Cardiac fibroblast (primary cell): ENCODE measurements around the gene C20orf204.

Experiments
- DNase-seq, 2 donors: peaks; one replicate each; pipeline versions ENCODE4 v3.0.0 to v3.0.0-alpha.2; 2010; ENCODE audit warnings: low read depth in 2 of 2
- H3K4me3 ChIP-seq, 2 donors: replicated peaks in 1 of 2; 1 replicate in 1 of 2; 2 replicates in 1 of 2; pipeline ENCODE4 v1.5.1; 2011; ENCODE audit warnings: low read depth in 2 of 2, low read length in 2 of 2, mild to moderate bottlenecking in 2 of 2, moderate library complexity in 1 of 2
- TF ChIP-seq, protein P1 (sequence below): IDR thresholded peaks from one replicate; pipeline ENCODE4 v1.5.1; 2011; ENCODE audit warnings: low read depth, mild to moderate bottlenecking, low read length, inconsistent platforms

Gene C20orf204

DNA sequence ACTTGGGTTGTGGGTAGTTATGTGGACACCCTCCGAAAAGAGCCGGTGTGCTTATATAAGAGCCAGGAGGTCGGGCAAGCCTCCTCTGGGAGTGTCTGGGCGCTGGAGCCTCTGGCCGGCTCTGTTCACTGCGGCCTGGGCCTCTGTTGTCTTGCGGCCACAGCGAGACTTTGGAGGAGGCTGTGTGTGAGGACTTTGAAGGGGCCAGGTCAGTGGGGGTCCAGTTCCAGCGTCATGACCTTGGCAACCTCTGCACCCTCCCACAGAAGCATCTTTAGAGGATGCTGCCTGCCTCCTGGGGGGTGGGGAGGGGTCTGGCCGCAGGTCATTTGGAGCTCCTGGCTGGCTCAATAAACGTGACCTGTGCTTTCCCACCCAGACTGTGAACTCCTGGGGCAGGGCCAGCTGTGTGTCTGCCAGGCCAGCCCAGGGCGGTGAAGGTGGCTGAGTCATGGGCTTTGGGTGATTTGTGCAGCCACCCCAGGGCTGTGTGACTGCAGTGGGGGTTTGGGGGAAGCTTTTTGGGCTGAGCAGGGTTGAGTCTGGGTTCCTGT, 28.2 kb downstream of the C20orf204 start:
- TF ChIP-seq, protein P1, sequence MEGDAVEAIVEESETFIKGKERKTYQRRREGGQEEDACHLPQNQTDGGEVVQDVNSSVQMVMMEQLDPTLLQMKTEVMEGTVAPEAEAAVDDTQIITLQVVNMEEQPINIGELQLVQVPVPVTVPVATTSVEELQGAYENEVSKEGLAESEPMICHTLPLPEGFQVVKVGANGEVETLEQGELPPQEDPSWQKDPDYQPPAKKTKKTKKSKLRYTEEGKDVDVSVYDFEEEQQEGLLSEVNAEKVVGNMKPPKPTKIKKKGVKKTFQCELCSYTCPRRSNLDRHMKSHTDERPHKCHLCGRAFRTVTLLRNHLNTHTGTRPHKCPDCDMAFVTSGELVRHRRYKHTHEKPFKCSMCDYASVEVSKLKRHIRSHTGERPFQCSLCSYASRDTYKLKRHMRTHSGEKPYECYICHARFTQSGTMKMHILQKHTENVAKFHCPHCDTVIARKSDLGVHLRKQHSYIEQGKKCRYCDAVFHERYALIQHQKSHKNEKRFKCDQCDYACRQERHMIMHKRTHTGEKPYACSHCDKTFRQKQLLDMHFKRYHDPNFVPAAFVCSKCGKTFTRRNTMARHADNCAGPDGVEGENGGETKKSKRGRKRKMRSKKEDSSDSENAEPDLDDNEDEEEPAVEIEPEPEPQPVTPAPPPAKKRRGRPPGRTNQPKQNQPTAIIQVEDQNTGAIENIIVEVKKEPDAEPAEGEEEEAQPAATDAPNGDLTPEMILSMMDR, result no peak
- DNase-seq, result peak in 1 of 2 donors; percentile 64
- peak overlapping the region; percentile 84 to 96 for H3K4me3 ChIP-seq

DNA sequence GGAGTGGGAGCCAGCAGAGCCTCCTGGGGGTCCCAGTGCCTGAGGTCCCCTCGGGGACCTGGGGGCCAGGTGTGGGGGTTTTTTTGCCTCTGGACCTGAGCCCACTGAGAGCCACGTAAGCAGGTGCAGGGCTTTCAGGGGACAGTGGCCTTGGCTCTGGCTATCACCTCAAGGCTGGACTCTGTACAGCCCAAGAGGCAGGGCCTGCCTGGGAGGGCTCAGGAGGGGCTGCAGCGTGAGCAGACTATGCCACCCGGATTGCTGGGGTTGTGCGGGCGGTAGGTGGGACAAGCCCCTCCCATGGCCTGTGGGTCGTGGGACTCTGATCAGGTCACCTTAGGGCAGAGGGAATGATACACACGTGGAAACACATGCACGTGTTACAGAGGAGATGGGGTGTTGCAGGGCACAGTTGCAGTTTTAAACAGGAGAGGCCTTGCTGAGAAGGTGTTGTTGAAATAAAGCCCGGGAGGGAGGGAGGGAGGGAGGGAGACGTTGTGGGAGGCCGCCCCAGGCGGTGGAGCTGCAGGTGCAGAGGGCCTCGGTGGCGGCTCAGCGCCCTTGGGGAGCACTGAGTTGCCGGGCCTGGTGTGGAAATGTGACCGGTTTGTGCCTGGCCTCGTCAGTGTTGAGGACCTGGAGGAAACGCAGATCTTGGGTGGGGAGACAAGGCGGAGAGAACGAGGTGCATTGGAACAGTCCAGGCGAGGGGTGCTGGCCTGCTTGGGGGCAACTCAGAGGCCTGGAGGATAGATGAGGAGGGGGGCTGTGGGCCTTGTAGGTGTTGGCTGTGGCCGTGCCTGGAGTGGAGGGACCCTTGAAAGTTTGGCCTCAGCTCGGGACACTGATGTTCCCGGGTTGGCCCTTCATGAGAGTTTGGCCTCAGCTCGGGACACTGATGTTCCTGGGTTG, 29.3 kb downstream of the C20orf204 start:
- TF ChIP-seq, protein P1, result no peak
- DNase-seq, result no peak
- H3K4me3 ChIP-seq, result no peak overlapping the region

DNA sequence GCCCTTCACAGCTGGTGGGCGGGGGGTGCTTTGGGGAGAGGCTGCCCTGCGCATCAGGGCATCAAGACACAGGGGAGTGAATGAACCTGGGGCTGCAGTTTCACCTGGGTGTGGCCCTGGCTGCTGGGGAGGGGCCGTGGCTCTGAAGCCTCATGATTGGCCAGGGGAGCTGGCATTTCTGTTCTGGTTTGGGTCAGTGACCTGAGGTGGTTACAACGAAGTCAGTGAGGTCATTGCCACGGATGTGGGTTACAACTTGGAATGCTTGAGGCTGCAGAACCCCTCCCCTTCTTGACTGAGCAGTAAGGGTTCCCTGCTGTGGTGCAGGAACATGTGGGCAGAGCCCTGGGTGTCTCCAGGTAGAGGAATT, 30.0 kb downstream of the C20orf204 start:
- no peak overlapping the region for H3K4me3 ChIP-seq
- DNase-seq, result peak; percentile 70 to 80
- TF ChIP-seq, protein P1, result no peak

DNA sequence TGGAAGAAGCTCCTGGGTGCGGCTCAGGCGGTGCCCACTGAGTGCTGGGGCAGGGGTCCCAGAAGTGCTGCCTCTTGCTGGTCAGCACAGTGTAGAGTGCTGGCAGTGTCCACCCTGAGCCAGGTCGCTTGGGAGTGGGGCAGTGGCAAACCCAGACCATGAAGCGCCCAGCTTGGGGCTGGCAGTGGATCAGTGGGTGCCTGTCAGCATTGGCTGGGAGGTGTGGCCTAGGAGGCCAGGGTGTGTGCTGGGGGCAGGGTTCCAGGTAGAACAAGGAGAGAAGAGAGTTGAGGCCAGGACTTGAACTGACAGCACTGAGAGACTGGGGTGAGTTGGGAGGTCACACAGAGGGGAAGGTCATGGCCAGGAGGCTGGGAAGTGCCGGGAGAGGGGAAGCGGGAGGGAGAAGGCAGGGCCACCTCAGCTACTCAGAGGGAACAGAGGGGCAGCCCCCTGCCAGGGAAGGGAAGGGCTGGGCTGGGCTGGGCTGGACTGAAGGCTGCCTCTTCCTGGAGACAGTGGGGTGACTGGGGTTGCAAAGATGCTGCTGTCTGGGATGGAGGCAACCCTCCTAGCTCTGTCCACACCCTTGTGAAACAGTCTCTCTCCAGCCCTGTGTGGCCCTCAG, 31.1 kb downstream of the C20orf204 start:
- no peak overlapping the region for H3K4me3 ChIP-seq
- DNase-seq, result no peak
- TF ChIP-seq, protein P1, result no peak

DNA sequence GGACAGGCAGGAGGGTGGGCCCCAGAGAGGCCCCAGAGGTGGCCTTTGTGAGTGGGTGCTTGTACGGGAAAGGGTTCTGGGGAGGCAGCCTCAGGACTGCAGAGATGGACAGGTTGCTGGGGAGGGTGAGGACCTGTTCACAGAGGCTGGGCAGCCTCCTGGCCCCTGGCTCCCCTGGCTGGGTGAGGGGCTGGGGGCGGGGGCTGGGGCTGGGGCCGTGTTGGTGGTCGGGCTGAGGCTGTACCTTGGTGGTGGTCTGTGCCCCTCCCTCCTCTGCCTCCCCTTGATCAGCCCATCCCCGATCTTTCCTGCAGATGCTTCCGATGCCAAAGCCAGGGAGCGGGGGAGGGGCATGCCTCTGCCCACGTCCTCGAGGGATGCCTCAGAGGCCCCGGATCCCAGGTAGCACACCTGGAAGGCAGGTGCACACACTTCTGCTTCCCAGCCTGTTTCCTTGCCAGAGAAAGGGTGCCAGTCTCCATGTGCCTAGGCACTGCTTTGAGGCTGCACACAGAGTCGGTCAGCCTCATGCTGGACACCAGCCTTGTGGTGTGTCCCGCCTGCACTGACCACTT, 31.8 kb downstream of the C20orf204 start:
- no peak overlapping the region for H3K4me3 ChIP-seq
- TF ChIP-seq, protein P1, result no peak
- no peak for DNase-seq

DNA sequence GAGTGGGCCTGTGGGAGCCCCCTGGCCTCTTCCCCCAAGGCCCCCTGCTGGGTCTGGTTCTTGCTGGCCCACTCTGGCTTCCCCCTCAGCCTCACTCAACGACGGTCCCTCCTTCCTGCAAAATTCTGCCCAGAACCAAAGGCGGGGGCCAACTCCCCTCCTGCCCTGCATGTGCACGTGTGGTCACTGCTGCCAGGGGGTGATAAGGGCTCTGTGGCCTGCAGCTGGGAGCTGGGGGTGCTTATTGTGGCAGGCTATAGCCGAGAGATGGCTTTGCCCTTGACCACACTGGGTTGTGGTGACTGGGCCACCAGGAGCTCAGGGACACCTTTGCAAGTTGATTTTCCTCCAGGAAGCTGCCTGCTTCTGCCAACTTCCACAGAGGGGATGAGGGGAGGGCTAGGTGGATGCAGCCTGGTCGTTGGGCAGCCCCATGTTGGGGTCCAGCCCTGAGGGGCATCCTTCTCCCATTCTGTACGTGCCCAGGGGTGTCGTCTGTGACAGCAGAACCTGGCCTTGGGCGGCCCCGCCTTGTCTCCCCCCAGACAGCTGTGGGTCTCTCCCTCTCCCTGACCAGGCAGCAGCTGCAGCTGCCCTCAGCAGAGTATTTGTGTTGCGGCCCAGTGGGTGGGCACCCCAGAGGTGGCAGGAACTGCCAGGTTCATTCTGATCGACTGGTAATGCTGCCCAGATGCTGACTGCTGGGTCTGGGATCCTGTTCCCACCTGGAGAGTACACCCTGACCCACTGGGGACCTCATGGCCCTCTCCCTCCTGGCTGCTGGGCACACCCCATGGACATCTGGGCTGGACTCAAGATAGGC, 32.6 kb downstream of the C20orf204 start:
- no peak for DNase-seq
- TF ChIP-seq, protein P1, result no peak
- no peak overlapping the region for H3K4me3 ChIP-seq
